DMS 273 (cell line): ENCODE data around the gene TMEFF2.
A peak's percentile ranks its signal among the peaks of the same experiment; 100 is the strongest.

Experiments used
- DNase-seq: peaks from one replicate; lab custom pipeline; 2025; ENCODE audit not compliant: unreplicated experiment; lab: John Stamatoyannopoulos, UW

Gene TMEFF2

GRCh38 chr2:192194866-192195547 is at the start of gene TMEFF2:
Gene TMEFF2, minus strand, starts transcription at chr2:192194933. Its CDS starts 409 bp downstream, at chr2:192194524.
- peak; percentile 92 for DNase-seq

GRCh38 chr2:192243488-192243887 is 48.8 kb upstream of the TMEFF2 start:
- DNase-seq: no peak

DNA sequence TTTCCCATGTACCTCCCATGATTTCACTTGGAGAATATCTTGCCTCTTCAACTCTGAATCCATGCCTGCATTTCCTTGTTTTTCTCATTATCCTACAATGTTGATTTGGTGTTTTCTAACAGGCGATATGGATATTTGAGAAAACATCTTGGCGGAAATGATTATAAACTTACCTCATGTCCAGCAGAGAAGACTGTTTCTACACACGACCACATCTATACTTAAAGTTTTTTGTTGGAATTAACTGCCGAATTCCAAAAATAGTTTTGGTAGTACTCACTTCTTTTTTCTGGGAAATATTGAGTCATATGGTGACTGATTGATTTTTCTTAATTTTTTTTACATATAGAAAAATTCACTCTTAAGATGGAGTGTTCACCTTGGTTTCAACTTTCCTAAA is 41.4 kb upstream of the TMEFF2 start:
- no peak for DNase-seq

GRCh38 chr2:192230889-192231453 is 36.2 kb upstream of the TMEFF2 start:
- no peak for DNase-seq

- DNase-seq: no peak
Observed at GRCh38 chr2:192228685-192229084, 34.0 kb upstream of the TMEFF2 start.

GRCh38 chr2:192218970-192219369 is 24.2 kb upstream of the TMEFF2 start:
- DNase-seq: no peak

- DNase-seq: no peak
Observed at GRCh38 chr2:192218377-192218776, 23.6 kb upstream of the TMEFF2 start.

GRCh38 chr2:192216336-192216735 is 21.6 kb upstream of the TMEFF2 start:
- no peak for DNase-seq

DNA sequence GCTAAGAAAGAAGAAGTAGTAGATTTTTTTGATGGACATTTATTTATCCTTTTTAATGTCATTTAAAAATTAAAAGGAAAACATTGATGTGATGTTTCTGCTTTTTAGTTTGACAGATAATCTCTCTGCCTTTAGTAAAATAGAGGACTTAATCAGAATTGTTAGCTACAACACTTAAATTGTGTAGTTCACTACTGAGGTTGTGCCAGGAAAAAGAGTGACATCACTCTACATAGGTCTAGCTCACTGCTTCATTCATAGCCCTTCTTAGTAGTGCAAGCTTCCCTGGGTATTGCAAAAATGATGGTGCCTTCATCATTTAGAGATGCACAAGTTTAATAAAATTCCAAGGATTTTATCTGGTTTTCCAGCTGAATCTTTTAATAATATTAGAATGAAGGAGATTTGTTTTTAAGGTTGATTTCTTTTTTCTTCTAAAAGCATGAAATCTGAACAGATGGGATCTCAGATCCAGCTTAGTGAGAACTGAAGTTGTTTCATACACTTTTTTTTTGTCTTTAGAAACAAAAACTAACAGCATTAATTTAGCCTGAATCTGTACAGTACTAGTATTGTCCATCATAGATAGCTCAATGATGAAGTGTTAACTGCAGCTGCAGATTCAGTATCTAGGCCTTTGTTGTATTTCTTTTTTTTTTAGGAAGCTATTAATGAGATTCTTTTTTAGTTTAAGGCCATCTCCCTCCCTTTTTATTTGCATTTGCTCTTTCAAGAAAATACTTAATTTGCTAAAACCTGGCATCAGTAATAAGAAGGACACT is 20.6 kb upstream of the TMEFF2 start:
- no peak for DNase-seq

DNA sequence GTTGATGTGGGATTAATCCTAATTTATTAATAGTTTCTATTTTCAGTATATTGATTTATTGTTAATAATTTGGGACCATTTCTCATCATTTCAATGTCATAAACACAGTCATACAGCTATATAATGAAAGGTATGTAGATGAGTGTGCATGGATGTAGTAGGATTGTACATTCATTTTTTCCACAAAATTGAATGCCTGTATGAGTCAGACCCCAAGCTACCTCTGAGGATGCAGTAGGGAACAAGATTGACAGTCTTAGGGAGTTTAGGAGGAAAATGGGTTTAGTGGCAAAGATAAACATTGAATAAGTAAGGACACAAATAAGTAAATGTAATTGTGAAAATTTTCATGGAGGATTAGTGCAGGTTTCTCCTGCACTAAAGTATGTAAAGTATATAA is 14.1 kb upstream of the TMEFF2 start:
- DNase-seq: no peak

DNA sequence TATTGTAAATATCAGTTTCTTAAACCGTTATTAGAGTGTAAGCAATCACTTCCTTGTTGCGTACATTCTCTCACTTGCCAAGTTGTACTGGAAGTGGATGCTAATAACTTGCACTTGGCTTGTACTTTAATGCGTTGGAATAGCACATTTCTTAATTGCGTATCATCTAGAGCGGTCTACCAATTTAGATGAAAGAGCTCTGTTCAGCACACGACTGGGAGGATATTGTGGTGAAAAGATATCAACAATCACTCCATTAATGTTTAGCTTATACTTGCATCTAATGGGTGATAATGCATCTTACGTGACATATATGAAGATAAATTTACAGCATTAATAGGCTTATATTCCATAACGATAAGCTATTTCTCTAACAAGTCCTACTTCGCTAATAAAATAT is 11.7 kb upstream of the TMEFF2 start:
- no peak for DNase-seq

GRCh38 chr2:192203876-192204275 is 9.1 kb upstream of the TMEFF2 start:
- DNase-seq: no peak

DNA sequence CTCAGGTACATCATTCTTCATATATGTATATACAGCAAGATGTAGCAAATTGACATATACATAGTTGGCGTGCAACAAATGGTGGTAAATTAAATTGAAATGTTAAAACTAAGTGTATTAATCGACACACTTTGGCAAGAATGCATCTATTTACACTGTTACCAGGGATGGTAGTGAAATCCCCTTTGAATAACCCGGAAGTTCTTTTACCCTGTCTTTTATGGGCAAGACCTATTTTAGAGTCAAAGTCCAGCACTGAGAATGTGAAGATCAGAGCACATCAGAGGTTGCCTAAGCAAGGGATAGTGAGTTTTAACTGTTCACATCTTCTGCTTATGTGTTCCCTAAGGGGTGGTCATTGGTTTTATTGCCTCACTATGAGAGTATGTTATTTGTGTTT is 7.6 kb upstream of the TMEFF2 start:
- DNase-seq: no peak

- DNase-seq: no peak
Observed at GRCh38 chr2:192201116-192201515, 6.4 kb upstream of the TMEFF2 start.

GRCh38 chr2:192197357-192197756 is 2.6 kb upstream of the TMEFF2 start:
- peak; percentile 6 for DNase-seq

DNA sequence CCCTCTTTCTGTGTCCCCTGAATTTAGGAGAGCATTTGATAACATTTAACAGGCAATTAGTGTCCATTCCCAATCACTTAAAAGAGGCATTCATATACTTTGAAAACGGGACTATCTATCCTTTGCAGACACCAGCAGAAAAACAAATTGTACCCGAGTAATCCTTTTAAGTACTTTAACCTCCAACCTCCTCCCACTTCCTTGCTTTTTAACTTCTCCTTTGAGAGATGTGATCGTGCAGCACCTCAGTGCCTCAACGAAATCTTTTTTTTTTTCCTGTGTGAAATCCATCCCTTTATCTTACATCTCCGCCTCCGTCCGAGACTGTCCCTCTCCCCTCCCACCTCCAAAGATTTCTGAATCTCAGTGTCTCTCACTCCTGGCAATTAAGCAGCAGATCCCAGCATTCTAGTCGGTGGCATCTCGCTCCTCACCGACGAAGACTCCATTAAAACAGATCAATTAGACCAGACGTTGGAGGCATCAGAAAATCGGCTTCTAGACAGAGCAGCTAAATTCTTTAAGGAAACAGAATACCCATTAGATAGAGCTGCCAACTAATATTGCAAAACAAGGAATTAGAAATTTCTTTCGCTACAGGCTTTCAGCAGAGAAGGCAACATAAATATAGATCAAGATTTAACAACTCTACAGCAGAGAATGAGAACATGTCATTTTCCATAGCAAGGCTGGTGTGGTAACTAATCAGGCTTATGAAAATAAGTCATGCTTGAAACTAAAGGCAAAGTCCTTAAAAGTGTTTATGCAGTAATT is 1.9 kb upstream of the TMEFF2 start:
- peak; percentile 6 for DNase-seq

GRCh38 chr2:192195548-192196418 is 1.1 kb upstream of the TMEFF2 start:
- DNase-seq: peak; percentile 63

DNA sequence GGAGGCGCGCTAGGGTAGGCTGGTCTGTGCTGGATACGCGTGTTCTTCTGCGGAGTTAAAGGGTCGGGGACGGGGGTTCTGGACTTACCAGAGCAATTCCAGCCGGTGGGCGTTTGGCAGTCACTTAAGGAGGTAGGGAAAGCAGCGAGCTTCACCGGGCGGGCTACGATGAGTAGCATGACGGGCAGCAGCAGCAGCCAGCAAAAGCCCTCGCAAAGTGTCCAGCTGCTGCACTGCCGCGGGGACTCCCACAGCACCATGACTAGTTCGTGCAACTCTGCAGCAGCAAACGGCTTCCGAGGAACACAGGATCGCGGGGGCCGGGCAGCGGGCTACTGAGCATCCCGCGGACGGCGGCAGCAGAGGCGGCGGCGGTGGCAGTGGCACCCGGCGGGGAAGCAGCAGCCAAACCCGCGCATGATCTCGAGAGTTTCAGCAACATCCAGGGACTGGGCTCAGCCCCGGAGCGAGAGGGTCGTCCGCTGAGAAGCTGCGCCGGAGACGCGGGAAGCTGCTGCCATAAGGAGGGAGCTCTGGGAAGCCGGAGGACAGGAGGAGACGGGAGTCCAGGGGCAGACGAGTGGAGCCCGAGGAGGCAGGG is 368 bp downstream of the TMEFF2 start:
- DNase-seq: peak; percentile 66

DNA sequence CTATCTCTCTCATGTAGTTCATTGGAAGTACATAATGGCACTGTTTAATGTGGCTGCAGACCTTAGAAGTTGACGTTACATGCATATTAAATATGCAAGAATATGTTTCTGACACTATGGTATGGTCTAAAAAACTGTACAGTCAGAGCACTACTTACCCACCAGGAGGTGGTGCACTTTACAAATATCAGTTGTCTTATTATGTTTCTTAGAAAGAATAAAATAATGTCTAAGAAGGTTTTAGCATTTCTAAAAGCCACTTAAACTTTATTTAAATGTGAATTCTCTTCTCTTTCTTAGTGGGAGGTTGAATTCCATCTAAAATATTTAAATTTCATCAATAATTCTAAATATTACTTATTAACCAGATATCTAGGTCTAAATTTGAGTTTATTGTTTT is 4.3 kb downstream of the TMEFF2 start:
- peak; percentile 50 for DNase-seq

DNA sequence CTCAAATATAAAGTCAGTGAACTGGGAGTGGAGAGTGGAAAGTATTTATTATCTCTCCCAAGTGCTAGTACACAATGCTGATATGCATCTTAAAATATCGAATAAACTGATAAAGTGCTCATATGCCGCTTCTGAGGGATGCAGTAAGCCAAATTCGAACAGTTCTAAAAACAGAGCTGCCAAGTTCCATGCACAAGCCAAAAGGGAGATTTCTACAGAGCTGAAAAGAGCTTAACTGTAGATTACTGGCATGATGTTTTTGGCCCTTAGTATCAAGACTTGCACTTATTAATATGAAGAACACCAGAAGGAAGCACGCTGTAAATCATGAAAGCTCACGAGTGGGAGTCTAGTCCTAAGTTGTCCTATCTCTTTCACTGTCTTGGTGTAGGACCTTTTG is 7.9 kb downstream of the TMEFF2 start:
- DNase-seq: no peak
